ENCODE measurements around the gene OR10G7.
A peak's percentile ranks its signal among the peaks of the same experiment; 100 is the strongest.

OR10G7 gene, protein sequence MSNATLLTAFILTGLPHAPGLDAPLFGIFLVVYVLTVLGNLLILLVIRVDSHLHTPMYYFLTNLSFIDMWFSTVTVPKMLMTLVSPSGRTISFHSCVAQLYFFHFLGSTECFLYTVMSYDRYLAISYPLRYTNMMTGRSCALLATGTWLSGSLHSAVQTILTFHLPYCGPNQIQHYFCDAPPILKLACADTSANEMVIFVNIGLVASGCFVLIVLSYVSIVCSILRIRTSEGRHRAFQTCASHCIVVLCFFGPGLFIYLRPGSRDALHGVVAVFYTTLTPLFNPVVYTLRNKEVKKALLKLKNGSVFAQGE

DNA sequence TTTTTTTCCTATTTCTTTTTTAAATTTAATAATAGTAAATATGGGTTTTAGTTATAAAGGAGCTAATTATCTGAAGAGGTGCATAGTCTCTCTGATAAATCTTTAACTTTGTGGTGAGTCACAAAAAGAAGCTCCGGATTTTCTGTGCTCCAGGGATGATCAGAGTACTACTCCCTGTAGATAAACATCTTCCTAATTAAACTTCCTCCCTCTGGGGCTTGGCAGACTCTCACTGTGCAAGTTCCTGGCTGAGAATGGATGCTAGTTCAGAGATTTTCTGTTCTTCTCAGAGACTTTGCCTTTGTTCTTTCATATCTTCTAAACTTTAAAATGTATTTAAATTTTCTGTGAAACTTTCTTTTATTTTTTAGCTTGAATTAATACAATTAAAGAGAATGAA is at the start of gene OR10G7:
Gene OR10G7 (minus strand): TSS at position 72 of the 400 bp plus-strand sequence. CDS start 2,324 bp downstream, outside the sequence.
- H3K4me3 ChIP-seq (ENCODE audit: low read length), result no peak within 1 kb of the TSS
- TF ChIP-seq, protein P1, sequence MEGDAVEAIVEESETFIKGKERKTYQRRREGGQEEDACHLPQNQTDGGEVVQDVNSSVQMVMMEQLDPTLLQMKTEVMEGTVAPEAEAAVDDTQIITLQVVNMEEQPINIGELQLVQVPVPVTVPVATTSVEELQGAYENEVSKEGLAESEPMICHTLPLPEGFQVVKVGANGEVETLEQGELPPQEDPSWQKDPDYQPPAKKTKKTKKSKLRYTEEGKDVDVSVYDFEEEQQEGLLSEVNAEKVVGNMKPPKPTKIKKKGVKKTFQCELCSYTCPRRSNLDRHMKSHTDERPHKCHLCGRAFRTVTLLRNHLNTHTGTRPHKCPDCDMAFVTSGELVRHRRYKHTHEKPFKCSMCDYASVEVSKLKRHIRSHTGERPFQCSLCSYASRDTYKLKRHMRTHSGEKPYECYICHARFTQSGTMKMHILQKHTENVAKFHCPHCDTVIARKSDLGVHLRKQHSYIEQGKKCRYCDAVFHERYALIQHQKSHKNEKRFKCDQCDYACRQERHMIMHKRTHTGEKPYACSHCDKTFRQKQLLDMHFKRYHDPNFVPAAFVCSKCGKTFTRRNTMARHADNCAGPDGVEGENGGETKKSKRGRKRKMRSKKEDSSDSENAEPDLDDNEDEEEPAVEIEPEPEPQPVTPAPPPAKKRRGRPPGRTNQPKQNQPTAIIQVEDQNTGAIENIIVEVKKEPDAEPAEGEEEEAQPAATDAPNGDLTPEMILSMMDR (IDR thresholded peaks at IDR 0.05; ENCODE audit: insufficient read depth, low read depth, low read length, missing control alignments), result no peak
- DNase-seq (ENCODE audit: low read depth), result no peak

DNA sequence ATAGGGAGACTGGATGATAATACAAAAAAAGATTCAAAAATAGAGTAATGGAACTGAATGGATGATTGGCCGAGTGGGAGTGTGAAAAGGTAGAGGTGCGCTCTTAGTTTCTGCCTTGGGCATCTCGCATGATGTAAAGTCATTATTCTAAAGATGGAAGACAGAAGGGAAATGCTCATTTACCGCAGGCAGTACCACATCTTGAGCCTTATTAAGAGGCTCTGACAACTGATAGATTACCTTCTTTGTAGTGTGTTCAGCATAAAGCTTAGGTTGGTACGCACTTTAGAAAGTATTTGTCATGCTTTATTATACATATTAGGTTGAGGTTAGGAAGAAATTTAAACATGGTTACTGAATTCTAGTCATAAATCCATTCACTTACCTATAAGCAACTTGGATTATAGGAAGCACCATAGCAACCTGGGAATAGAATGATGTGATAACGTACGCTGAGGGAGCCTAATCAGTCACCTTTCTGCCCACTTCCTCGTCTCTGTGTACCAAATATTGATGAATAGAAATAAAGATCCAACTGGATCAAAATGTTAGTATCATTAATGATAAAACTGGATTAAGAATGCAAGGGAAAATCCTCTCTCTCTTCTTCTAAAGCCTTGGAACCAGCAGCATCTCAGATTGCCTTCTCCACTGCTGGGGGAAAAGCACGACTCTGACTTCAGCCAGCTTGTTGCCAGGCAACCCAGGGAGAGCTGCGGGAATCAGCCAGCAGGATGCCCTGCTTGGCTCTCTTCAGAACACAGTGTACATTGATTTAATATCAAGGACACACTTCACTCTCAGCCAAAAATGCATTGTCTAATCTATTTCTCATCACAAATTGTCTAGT is 45.1 kb upstream of the OR10G7 start:
- no peak for DNase-seq (ENCODE audit: low read depth)
- no peak overlapping the region for H3K4me3 ChIP-seq (ENCODE audit: low read length)
- TF ChIP-seq, protein P1 (IDR thresholded peaks at IDR 0.05; ENCODE audit: insufficient read depth, low read depth, low read length, missing control alignments), result no peak

DNA sequence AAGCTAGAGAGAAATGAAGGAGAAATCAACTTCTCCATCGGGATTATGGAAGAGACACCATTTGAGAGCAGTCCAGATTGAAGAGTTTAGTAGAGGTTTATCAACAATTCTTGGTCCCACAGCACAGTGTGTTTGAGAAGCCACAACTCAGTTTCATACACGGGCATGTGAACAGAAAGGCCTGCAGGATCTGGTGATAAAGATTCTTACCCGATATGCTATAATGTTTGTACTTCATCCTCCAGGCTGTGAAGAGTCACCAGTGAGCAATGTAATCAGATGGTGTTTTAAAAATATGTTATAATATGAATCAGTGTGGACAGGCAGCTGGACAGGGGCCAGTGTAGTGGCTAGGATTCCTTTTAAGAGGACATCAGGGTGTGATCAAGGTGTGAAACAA is 44.5 kb upstream of the OR10G7 start:
- peak; percentile 72 for DNase-seq (ENCODE audit: low read depth)
- TF ChIP-seq, protein P1 (IDR thresholded peaks at IDR 0.05; ENCODE audit: insufficient read depth, low read depth, low read length, missing control alignments), result no peak

DNA sequence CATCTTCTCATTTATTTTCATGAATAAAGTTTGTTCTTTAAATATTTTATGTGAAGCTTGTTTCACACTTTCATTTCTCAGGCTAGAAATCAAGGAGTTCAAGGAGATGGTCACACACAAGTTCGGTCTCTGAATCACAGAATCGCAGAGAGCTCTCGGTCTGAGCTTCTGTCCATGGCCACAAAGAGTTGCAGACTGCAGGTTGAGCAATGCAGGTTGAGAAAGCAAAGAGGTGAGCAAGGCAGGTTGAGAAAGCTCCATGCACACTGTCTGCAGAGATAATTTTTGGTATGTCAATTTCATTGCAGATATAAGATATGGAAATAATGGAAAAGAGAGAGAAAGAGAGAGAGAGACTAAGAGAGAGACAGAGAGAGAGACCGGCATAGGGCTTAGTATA is 41.2 kb upstream of the OR10G7 start:
- no peak overlapping the region for H3K4me3 ChIP-seq (ENCODE audit: low read length)
- TF ChIP-seq, protein P1 (IDR thresholded peaks at IDR 0.05; ENCODE audit: insufficient read depth, low read depth, low read length, missing control alignments), result no peak
- peak; percentile 69 for DNase-seq (ENCODE audit: low read depth)

More for the DNA sequence above, 44.5 kb upstream of the OR10G7 start:
- no peak overlapping the region for H3K4me3 ChIP-seq (ENCODE audit: low read length)

DNA sequence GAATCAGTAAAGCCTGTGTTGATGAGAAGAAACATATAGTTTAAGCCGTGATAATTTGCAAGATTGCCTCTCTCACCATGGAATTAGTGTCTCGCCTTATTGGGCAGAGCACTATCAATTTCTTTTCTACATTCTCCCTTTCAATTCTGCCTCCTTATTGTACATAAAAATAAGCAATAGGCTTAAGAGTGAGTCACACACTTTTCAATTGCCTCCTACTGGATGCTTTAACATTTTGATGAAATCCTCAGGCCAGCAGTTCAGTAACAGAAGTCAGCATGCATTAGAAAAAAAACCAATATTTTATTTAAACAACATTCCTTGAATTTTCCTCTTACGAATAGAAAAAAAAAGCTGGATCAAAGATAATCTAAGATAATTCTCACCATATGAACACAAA is 40.4 kb upstream of the OR10G7 start:
- TF ChIP-seq, protein P1 (IDR thresholded peaks at IDR 0.05; ENCODE audit: insufficient read depth, low read depth, low read length, missing control alignments), result no peak
- H3K4me3 ChIP-seq (ENCODE audit: low read length), result no peak overlapping the region
- peak; percentile 57 for DNase-seq (ENCODE audit: low read depth)

DNA sequence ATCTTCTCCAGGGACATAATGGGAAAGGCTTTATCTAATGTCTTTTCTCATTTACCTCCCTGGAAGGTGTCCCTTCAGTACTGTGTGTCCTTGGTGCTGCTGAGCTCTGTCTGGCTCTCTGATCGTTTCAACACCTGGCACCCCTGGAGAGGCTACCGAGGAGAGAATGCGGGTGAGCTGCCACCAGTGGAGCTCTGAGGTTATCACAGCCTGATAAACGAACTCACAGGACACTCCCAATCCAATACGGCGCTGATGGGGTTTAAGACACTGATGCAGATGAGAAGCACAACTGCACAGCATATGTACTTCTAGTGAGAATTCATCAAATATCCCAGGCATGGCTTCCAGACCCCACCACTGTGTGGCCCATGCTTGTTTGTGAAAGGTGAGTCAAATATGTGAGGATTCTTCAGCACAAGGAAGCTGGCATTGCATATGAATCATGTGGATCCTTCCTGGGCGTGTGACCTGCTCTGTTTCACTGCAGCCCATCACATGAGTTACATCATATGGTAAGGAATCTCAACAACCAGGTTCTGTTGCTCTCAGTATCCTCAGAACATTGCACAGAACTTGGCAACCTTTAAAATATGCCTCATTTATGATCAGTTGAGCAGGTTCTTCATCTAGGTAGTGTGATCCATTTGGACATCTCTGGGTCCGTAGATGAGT is 39.3 kb upstream of the OR10G7 start:
- DNase-seq (ENCODE audit: low read depth), result peak; percentile 99
- H3K4me3 ChIP-seq (ENCODE audit: low read length), result no peak overlapping the region
- TF ChIP-seq, protein P1 (IDR thresholded peaks at IDR 0.05; ENCODE audit: insufficient read depth, low read depth, low read length, missing control alignments), result peak; percentile 19

Data from epithelial cell of esophagus (primary cell).